B cell (primary cell): ENCODE results near the gene COL11A2. TPM values are rescaled to one million over a fixed set of nuclear protein-coding genes. Genes with fewer than 3 reads are reported as not detected.

Experiments used
- ATAC-seq: fragments of 200-7000 bp; cut with Tn5 transposase; one replicate; pipeline ENCODE4 v1.10.0; 2021; ENCODE audit warnings: low read depth, mild to moderate bottlenecking, moderate number of reproducible peaks, moderate library complexity
- CTCF ChIA-PET: fragments of 350-600 bp; sonication (Branson Sonifier 250); formaldehyde crosslinking; loops from one replicate; lab custom pipeline; 2021; ENCODE audit warnings: antibody characterized with exemption, inconsistent platforms; lab: Charles Lee
- POLR2A ChIA-PET: fragments of 350-600 bp; sonication (Branson Sonifier 250); formaldehyde crosslinking; loops from one replicate; lab custom pipeline; 2021; ENCODE audit warnings: antibody characterized with exemption; lab: Charles Lee
- DNase-seq: peaks from one replicate; pipeline ENCODE4 v3.0.0; 2013
- H2AFZ ChIP-seq: 2 replicates; pipeline ENCODE4 v1.6.1; 2012; ENCODE audit warnings: mild to moderate bottlenecking, low read depth, low read length; ENCODE audit not compliant: insufficient read depth, poor library complexity, severe bottlenecking
- H3K27ac ChIP-seq, 2 donors: 1 replicate in 1 of 2; 2 replicates in 1 of 2; pipeline ENCODE4 v1.5.1; 2012 to 2013; ENCODE audit warnings: low read length in 2 of 2, mild to moderate bottlenecking in 2 of 2, moderate library complexity in 1 of 2
- H3K27me3 ChIP-seq, 4 experiments: fragments of 200-600 bp in 1 of 4; sonication (generic) in 1 of 4; replicated peaks in 1 of 4; 1 replicate in 2 of 4; 2 replicates in 2 of 4; pipeline versions ENCODE4 v1.6.1 to v1.7.0; 2013 to 2016; ENCODE audit warnings: low read length in 3 of 4, mild to moderate bottlenecking in 2 of 4, mixed read lengths in 1 of 4, moderate library complexity in 1 of 4; ENCODE audit not compliant: insufficient read depth in 4 of 4, control insufficient read depth in 3 of 4; ENCODE audit errors: control extremely low read depth in 1 of 4
- H3K36me3 ChIP-seq, 2 experiments: replicated peaks in 1 of 2; 1 replicate in 1 of 2; 2 replicates in 1 of 2; pipeline versions ENCODE4 v1.6.1 to v1.7.1; 2013; ENCODE audit warnings: low read length in 1 of 2; ENCODE audit not compliant: insufficient read depth in 2 of 2, control insufficient read depth in 1 of 2; ENCODE audit errors: control extremely low read depth in 1 of 2, extremely low read depth in 1 of 2
- H3K4me1 ChIP-seq, 2 donors: fragments of 200-600 bp in 1 of 2; sonication (generic) in 1 of 2; 1 replicate in 1 of 2; 2 replicates in 1 of 2; pipeline versions ENCODE4 v1.5.1 to v1.6.1; 2013 to 2017; ENCODE audit warnings: low read length in 2 of 2; ENCODE audit not compliant: control insufficient read depth in 2 of 2, insufficient read depth in 2 of 2
- H3K4me2 ChIP-seq: replicated peaks from 2 replicates; pipeline ENCODE3; 2012; ENCODE audit warnings: mild to moderate bottlenecking, low read depth, low read length; ENCODE audit not compliant: poor library complexity, severe bottlenecking
- H3K4me3 ChIP-seq, 5 experiments: fragments of 200-600 bp in 1 of 5; sonication (generic) in 1 of 5; 1 replicate in 3 of 5; 2 replicates in 2 of 5; pipeline versions ENCODE4 v1.5.1 to v1.7.0; 2011 to 2016; ENCODE audit warnings: low read length in 4 of 5, mild to moderate bottlenecking in 4 of 5, low read depth in 2 of 5, control low read depth in 1 of 5, moderate library complexity in 1 of 5; ENCODE audit not compliant: insufficient read depth in 1 of 5; ENCODE audit errors: control extremely low read depth in 1 of 5, extremely low read depth in 1 of 5
- H3K79me2 ChIP-seq: fragments of 200-600 bp; sonication (generic); one replicate; pipeline ENCODE4 v1.6.0; 2016; ENCODE audit warnings: low read length; ENCODE audit not compliant: control insufficient read depth, insufficient read depth
- H3K9ac ChIP-seq: fragments of 200-600 bp; sonication (generic); 2 replicates; pipeline ENCODE4 v1.6.1; 2017; ENCODE audit warnings: mild to moderate bottlenecking, low read length, moderate library complexity
- H3K9me3 ChIP-seq, 3 donors: one replicate each; pipeline versions ENCODE4 v1.6.1 to v1.7.1; 2013; ENCODE audit warnings: low read length in 2 of 3; ENCODE audit not compliant: control insufficient read depth in 2 of 3, insufficient read depth in 1 of 3; ENCODE audit errors: control extremely low read depth in 1 of 3
- H4K20me1 ChIP-seq: 2 replicates; pipeline ENCODE4 v1.6.0; 2012; ENCODE audit warnings: mild to moderate bottlenecking, low read length; ENCODE audit not compliant: insufficient read depth, control insufficient read depth, poor library complexity, severe bottlenecking
- H3K27ac Mint-ChIP-seq: one replicate; pipeline ENCODE4 v1.8.0; 2021; ENCODE audit warnings: mixed read lengths
- H3K27me3 Mint-ChIP-seq: one replicate; pipeline ENCODE4 v1.8.0; 2021; ENCODE audit warnings: mixed read lengths
- H3K4me1 Mint-ChIP-seq: one replicate; pipeline ENCODE4 v1.8.0; 2021; ENCODE audit warnings: mixed read lengths
- H3K4me3 Mint-ChIP-seq: one replicate; pipeline ENCODE4 v1.8.0; 2021; ENCODE audit warnings: mixed read lengths
- H3K9me3 Mint-ChIP-seq: one replicate; pipeline ENCODE4 v1.8.0; 2022; ENCODE audit warnings: mixed read lengths; ENCODE audit not compliant: insufficient read depth
- CTCF ChIP-seq: fragments of 200-600 bp; IDR thresholded peaks from one replicate; pipeline ENCODE4 v1.8.0; 2022; ENCODE audit warnings: antibody characterized with exemption, mild to moderate bottlenecking
- EZH2 ChIP-seq: IDR thresholded peaks from 2 replicates; pipeline ENCODE4 v1.6.1; 2012; ENCODE audit warnings: borderline replicate concordance, low read depth, mild to moderate bottlenecking, moderate library complexity, low read length; ENCODE audit not compliant: insufficient read depth, poor library complexity, severe bottlenecking
- WGBS: methylation state at CpG from one replicate; pipeline ENCODE4 v1.1.5; 2013; ENCODE audit warnings: missing lambda C conversion rate; ENCODE audit not compliant: insufficient coverage; 5-methylcytosine and 5-hydroxymethylcytosine counted together
- intact Hi-C: fragments of 100-400 bp; cut with micrococcal nuclease; formaldehyde crosslinking; loops from one replicate; pipeline ENCODE4 v1.10.0; 2022
- polyA plus RNA-seq: library from polyadenylated mRNA; depleted of rRNA; stranded (reverse); fragments of >200 nt; gene quantifications from 2 replicates; pipeline ENCODE4 v1.2.3, GENCODE V29; 2012
- total RNA-seq, 2 donors: library from RNA; stranded (reverse); fragments of 120-200 nt in 1 of 2; gene quantifications; 1 replicate in 1 of 2; 2 replicates in 1 of 2; pipeline versions ENCODE4 v1.2.3 to v1.2.4, GENCODE V29; 2013 to 2022

Gene COL11A2
- total and polyA plus RNA-seq, 2 donors (not counting 1 experiment from before 2014, with no cell fraction given), result 0.39 to 0.82 TPM

GRCh38 chr6:33216117-33216649 lies 23.9 kb upstream of the COL11A2 start:
- H4K20me1 ChIP-seq, result no peaks in the 10 kb centered on the region
- Mint-ChIP-seq H3K4me1 (peaks cover 19% of the 10 kb centered on the region), H3K27me3 (peaks cover 48% of the 10 kb centered on the region), H3K9me3 (no peaks in the 10 kb centered on the region), H3K27ac (no peak overlapping the region), H3K4me3 (no peak overlapping the region)
- POLR2A ChIA-PET, result no interaction called here
- H3K79me2 ChIP-seq, result no peaks in the 10 kb centered on the region
- 98% methylated on average over 4 of the region's 4 CpGs for WGBS
- no peak overlapping the region for H3K9ac ChIP-seq
- H3K27me3 ChIP-seq, result peaks cover 0 to 44% (median 13%) of the 10 kb centered on the region in 4 experiments
- peaks cover 0 to 8% (median 0%) of the 10 kb centered on the region in 3 donors for H3K9me3 ChIP-seq
- ATAC-seq, result no peak
- H3K4me2 ChIP-seq, result no peak overlapping the region
- H3K36me3 ChIP-seq, result peaks cover 0 to 6% of the 10 kb centered on the region in 2 experiments
- H2AFZ ChIP-seq, result no peak overlapping the region
- H3K4me1 ChIP-seq, result peaks cover 14 to 15% of the 10 kb centered on the region in 2 donors
- no peak for DNase-seq
- intact Hi-C loops, result no loop called here
- H3K4me3 ChIP-seq, result no peak overlapping the region
- no peak overlapping the region for H3K27ac ChIP-seq
- TF ChIP-seq EZH2, result no peak
- TF ChIP-seq CTCF, result no peak
- CTCF ChIA-PET, result no interaction called here

GRCh38 chr6:33215271-33216116 lies 23.2 kb upstream of the COL11A2 start:
- H3K9ac ChIP-seq, result no peak overlapping the region
- POLR2A ChIA-PET, result no interaction called here
- no peak overlapping the region for H3K4me3 Mint-ChIP-seq
- no peak overlapping the region for H3K4me3 ChIP-seq
- ATAC-seq (no peak), DNase-seq (no peak)
- peaks cover 0 to 8% (median 0%) of the 10 kb centered on the region in 3 donors for H3K9me3 ChIP-seq
- H3K36me3 ChIP-seq, result peaks cover 0 to 10% of the 10 kb centered on the region in 2 experiments
- peaks cover 19% of the 10 kb centered on the region for H3K4me1 Mint-ChIP-seq
- CTCF ChIA-PET, result no interaction called here
- no peaks in the 10 kb centered on the region for H3K79me2 ChIP-seq
- no peak overlapping the region for H2AFZ ChIP-seq
- peaks cover 14 to 15% of the 10 kb centered on the region in 2 donors for H3K4me1 ChIP-seq
- H4K20me1 ChIP-seq, result no peaks in the 10 kb centered on the region
- H3K27me3 Mint-ChIP-seq, result peaks cover 46% of the 10 kb centered on the region
- intact Hi-C loops, result no loop called here
- no peak overlapping the region for H3K4me2 ChIP-seq
- WGBS, result 91% methylated on average over 4 of the region's 9 CpGs
- H3K9me3 Mint-ChIP-seq, result no peaks in the 10 kb centered on the region
- H3K27ac ChIP-seq, result no peak overlapping the region
- H3K27me3 ChIP-seq, result peaks cover 0 to 44% (median 12%) of the 10 kb centered on the region in 4 experiments
- TF ChIP-seq EZH2, result no peak
- TF ChIP-seq CTCF, result no peak
- no peak overlapping the region for H3K27ac Mint-ChIP-seq
